ENCODE data around the gene SLC4A7.
"Not testable (repeated sequence)": the region's sequence is repeated elsewhere in the genome, so short reads cannot be mapped to it uniquely, and the experiment has no call there.

SLC4A7 gene

DNA sequence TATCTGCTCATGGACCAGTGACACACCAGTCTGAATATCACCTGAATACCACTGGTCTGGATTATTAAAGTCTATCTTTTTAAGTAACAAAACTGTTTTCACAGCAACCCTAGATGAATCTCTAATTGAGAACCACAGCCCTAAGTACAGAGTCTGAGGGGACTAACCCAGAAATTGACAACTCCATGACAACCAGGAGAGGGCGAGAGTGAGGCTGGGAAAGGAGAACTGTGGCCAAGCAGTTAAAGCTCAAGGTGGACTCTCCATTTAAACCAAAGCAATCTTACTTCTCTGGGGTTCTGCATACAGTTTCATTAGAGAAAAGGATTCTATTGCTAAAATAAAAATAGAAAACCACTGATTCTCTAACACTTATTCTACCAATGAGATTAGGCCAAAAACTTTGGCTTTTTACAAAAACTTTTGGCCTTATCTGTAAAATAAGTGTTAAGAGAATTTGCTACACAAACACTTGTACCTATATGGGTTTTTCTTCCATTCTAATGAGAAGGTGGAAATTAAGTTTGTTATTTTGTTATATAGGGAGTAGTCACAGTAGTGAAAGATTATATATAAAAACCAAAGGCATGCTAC lies 126.4 kb downstream of the SLC4A7 start:
- peak; percentile 64 to 72 (median 70) for DNase-seq

DNA sequence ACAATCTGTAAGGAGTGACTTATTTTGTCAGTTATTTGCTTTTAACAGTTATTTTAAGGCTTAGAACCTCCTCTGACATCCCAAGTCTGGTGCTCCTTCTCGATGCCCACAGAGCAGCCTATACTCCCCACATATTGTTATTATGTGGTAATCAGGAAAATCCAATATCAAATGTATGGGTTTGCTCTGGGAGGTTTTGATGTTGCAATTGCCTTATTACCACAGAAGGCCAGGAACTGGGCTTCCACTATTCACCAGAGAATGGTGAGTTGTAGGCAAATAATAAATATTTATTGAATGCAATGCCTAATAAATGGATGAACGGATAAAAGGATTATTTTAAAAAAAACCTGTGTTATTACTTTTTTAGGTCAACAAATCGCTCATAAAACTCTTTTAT lies 127.2 kb downstream of the SLC4A7 start:
- peak; percentile 12 to 33 (median 33) for DNase-seq

DNA sequence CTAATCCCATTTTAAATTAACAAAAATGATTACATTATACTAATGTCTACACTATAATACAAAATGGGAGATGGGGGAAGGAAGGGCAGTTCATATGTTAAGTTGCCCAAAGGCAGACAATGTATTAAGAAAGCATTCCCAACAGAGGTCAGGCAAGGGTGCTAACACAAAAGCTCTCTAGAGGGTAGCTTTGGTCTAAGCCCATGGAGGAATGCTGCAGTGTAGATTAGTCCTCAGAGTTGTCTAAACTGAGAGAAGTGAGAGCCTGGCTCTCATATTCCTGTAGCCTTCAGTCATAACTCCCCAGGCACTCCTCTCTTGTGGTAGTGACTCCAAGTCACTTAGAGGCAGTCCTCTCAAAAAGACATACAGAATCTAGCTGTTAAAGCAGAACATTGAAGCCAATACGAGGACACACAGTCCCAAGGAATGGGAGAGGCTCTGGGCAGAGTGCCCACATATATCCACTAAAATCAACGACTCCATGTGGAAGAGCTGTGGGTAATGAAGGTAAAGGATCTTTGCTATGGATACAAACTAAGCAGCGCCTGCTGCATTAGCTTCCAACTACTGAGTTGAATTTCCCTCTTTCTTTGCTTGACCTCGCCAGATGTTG lies 129.5 kb downstream of the SLC4A7 start:
- no peak for DNase-seq

DNA sequence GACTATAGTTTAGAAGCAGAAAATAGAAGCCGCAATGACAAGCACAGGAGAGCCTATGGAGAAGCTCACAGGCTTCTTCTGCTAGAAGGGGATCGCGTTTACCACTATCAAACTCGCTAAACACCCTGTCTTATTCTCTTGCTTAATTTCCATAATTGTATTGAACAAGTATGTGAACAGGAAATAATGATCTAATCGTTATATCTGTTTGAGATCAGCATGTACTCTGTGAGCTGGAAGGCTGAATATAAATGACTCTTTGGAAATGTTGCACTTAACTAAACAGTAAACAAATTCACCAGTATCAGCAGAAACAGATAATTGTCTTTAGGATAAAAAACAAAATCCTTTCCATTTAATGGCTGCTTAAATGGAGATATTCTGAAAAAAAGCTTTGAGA lies 130.0 kb downstream of the SLC4A7 start:
- no peak for DNase-seq

DNA sequence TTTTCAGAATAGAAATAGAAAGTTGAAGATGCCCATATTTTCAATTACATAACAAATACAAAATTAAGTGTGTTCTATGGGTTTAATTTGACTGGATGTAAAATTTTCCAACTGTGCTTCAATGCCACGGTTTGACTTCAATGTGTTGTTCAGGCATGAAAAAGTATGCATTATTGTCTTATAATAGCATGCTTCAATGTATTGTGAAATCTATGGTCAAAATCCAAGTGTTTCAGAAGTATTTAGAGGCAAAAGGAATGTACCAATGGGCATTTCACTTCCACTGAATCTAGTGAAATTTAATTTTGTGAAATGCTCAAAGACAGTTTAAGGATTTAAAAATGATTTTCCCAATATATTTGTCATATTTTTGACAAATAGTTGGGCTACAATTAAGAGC lies 131.0 kb downstream of the SLC4A7 start:
- DNase-seq = no peak

DNA sequence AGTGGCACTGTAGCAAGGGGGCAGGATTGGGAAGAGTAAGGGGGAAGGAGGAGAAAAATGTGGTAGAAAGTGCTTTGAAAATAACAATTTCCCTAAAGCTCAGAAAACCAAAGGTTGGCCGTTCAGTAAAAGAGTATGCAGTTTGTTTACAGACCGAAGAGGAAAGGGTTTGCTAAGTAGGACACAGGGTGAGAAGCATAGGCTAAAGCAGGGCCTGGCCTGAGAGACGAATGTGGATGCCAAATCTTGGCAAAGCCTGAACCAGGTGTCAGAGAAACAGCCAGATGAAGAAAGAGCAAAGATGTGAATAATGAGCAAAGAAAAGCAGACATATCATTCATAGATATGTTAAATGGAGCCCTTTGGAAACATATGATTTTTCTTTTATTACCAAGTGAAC lies 132.1 kb downstream of the SLC4A7 start:
- no peak for DNase-seq

DNA sequence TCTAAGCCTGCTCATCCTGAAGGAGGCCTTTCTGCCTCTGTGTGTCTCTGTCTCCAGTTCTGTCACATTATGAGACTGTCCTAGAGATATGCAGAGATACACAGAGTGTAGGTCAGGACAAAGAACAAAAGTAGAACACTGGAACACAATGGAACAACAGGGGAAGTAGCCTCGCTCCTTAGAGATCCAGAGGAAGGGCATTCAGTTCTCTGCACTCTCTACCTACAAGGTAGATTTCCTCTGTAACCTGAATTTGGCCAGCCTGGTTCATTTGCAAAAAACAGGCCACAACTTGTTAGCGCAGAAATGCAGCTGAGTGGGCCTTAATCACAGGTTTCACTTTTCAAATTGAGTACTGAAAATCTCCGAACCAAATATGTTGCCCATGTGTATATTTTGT lies 134.4 kb downstream of the SLC4A7 start:
- no peak for DNase-seq

DNA sequence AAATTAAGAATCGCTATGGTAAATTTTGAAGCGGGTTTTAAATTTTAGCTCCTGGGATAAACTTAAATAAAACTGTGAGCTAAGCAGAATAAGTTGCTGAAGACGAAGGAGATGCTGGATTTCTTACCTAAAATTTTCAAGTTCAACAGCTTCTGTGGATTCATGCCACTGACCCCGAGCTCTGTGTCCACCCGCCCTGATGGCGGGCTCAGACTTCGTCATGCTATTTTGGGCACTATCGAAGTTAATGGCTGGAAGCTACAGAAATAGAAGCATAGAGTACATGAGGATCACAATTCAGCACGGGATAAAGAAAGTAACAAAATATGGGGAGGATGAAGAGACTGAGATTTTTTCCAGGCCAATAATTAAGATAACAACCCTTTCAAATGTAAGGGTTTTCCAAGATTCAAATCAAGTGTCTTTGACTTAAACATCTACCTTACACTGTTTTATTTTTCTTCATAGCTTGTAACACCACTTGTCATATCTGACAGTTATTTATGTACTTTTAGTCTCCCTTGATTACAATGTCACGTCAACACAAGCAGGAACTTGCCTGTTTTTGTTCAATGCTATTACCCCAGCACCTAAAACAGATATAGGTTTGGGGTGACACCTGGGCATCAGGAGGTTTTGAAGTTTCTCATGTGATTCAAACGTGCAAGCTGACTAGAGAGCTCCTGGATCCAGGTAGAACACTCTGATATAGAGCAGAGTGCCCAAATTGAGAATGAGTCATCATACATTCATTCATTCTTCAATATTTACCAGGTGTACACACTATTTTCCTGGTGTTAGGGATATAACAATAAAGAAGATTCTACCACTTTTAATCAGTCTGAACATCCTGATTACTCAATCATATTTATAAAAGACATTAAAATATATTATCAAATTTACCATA lies 138.0 kb downstream of the SLC4A7 start:
- DNase-seq = no peak

DNA sequence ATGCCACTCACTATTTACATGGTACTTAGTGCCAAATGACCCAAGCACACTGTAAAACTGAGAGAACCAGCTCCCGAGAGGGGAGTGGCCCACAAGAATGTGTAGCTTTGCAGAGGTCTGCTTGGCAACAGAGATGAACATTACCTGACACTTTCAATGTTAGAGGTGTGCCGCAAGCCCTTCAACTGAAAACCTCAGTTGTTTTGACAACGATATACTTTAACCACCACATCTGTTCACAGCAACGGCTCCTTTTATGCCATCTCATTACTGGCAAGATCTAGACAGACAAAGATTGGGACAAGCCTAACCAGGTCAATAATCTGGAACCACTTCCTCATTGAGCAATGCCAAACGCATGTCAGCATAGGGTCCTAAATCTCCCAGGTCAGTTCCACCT lies 138.7 kb downstream of the SLC4A7 start:
- no peak for DNase-seq

DNA sequence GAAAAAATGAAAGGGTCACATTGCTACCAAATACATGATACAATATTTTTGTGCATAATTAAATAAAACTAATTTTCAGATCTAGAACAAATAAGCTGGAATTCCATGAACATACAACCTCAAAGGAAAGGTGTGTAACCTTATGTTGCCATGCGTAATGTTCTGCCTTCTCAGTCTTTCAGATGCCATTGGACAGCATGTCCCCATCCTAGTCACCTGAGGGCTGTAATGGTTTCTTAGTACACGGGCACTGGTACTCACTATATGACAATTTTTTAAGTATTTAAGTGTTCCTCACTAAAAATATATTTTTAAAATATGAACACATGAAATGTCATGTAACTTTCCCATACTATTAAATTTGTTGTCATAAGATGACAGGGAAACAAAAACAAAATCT lies 139.1 kb downstream of the SLC4A7 start:
- no peak for DNase-seq

DNA sequence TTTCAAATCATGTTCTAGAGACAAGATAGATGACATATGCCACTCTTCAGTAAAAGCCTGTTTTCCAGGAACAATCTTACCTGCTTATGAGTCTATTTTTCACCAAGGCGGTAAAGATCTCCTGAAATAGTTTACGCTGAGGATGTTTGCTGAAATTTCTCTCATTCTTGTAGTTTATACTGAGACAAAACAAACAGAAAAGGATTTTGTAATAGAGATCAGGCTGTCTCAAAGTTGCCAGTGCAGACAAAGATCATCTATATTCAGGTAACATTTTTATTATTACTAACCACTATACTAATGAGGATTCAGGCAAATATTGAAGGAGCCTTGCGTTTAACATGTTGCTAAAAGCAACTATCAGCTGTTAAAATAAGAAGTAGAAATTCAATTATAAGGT lies 140.0 kb downstream of the SLC4A7 start:
- DNase-seq = no peak

DNA sequence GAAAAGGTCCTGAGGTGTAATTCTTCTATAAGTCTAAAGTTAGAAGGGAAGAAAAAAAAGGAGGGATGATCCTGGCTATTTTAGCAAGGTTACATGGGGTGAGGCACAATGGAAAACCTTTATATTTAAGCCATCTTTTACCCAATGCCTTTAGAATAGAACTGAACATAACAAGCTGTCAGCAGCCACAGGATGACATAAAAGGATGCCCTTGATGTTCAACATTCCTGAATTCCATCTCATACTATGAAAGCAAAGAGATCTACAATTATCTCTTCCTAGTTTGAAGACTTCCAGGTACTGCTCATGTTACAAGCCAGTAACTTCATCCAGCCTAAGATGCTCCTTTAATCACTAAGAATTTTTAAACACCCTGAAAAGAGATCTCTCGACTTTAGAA lies 141.9 kb downstream of the SLC4A7 start:
- no peak for DNase-seq

DNA sequence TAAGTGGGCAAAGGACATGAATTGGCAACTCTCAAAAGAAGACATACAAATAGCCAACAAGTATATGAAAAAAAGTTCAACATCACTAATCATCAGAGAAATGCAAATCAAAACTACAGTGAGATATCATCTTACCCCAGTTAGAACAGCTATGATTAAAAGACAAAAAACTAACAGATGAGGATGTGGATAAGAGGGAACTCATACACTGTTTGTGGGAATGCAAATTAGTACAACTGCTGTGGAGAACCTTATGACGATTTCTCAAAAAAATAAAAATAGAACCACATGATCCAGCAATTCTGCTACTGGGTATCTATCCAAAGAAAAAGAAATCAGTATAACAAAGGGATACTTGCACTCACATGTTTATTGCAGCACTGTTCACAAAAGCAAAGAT lies 143.7 kb downstream of the SLC4A7 start:
- peak in 2 of 3 donors; percentile 52 to 67 for DNase-seq

DNA sequence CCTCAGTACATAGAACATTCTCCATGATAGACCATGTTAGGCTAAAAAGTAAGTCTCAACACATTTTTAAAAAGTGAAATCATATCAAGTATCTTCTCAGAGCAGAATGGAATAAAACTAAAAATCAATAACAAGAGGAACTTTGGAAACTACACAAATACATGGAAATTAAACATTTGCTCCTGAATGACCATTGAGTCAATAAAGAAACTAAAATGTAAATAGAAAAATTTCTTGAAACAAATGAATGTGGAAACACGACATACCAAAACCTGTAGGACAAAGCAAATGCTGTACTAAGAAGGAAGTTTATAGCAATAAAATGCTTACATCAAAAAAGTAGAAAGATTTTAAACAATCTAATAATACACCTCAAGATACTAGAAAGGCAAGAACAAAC lies 148.6 kb downstream of the SLC4A7 start:
- DNase-seq = no peak

DNA sequence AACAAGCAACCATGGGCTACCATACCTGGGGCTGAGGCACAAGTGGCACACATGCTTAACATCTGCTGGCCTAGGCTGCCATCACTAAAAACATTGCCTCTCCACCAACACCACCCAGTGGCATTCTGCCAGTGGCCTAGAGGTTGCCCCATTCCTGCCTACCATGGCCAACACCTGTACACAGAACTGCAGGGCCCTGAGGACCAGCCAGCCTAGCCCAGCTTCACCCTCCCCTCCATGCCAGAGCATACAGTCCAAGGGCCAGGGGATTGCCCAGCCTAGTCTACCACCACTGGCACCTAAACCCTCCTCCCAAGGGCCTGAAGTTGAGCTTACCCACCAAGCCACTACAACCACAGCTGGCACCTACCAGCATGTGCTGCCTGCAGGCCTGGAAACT lies 150.3 kb downstream of the SLC4A7 start:
- no peak for DNase-seq

DNA sequence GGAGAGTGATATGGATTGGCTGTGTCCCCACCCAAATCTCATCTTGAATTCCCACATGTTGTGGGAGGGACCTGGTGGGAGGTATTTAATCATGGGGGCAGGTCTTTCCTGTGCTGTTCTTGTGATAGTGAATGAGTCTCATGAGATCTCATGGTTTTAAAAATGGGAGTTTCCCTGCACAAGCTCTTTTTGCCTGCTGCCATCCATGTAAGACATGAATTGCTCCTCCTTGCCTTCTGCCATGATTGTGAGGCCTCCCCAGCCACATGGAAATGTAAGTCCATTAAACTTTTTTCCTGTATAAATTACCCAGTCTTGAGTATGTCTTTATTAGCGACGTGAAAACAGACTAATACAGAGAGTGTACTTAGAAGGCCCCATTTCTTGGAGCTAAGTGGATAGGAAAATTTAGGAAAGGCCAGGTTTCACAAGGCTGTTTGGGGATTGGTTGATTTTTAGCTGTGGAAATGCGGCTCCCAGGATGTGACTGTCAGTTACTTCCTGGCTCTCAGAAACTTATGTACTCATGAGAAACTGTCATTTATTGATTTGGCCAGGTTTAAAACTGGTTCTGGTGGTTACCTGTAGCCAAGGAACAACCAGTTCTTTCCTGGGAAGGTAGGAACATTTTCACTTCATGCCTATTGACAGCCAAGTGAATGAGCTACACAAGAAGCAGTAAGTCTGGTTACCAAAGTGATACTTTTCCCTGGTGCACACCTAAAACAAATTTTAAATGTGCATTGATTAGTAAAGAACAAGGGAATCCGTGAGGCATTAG lies 155.0 kb downstream of the SLC4A7 start:
- not testable (repeated sequence) for DNase-seq

DNA sequence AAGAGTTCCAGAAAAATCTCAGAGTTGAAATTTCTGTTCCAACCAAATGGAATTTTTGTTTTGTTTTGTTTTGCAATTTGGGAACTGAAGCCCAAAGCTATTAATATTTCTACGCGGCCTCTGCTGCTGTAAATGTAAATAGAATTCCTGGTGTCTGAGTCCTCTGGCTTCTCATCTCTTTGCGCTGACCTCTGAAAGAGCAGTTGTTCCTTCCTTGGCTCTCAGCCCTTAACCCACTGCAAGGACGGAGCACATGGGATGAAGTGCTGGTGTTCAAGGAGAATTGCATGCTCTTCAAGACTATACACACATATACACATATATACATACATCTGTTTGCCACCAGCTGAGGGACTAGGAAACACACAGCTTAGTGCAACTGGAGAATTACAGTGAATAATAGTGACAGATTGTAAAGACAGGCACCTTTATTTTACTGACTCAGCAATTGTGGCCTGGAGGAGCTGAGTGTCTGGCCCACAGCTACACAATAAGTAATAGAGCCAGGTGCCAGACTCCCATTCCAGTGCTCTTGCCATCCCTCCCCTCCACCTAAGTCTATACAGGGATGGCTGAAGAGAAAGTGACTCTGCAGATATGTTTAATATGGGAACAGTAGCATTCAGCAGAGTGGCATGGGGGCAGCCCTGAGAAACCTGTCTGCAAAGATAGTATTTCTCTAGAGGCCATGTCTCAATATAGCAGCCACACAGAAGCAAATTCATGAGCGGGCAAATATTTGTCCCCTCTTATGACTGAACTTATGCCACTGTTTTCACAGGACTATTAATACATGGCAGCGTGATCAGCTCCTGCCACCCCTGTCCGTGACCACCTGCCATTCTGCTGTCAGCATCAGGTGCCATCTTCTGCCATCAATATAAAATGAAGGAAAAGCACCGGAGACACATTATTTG lies 157.3 kb downstream of the SLC4A7 start:
- no peak for DNase-seq

DNA sequence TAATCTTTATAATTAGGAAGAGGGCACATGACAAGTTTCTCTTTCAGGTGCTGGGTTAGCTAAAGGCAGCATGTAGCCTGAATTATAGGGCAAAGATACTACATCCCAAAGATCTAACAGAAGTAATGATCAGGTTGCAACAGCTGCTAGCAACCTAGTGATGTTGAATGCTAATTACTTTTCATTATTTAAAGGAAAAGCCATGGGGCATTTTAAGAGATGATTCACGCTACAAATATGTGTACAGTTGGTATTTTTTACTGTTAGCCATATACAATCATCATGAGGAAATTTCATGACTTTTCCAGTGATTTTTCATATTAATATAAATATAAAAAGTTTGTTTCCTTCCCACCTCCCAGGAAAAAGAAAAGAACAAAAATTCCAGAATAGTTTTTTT lies 158.0 kb downstream of the SLC4A7 start:
- DNase-seq = no peak

DNA sequence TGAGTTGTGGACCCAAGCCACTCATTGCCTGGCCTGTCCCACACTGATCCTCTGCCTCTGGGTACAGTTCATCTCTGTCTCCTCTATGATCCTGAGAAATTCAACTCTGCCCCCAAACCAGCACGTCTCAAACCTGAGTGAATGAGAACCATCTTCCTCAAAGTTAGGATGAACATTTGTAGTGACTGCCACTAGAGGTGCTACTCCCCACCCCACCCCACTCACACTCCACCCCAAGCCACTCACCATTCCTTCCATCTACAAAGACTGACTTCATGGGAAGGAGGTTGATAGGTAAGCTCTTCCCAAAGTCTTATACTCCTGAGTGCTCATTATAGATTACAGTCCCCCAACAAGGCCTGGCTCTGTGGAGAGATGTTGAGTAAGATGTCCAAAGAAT lies 158.8 kb downstream of the SLC4A7 start:
- no peak for DNase-seq

DNA sequence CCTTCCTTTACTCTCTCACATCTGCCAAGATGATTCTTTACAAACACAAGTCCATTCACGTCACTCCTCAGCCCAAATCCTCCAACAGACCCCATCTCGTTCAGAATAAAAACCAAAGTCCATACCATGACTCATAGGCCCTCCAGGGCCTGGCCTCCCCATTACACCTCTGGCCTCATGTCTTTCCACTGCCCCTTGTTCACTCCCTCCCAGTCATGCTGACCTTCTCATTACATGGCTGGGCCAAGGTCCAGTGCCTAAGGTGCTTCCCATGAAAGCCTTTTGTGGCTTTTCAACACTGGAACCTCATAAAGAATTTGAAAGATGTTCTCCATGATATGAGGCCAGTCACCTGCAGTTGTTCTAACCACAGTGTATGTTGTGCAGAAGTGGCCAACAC lies 159.5 kb downstream of the SLC4A7 start:
- DNase-seq = no peak

DNA sequence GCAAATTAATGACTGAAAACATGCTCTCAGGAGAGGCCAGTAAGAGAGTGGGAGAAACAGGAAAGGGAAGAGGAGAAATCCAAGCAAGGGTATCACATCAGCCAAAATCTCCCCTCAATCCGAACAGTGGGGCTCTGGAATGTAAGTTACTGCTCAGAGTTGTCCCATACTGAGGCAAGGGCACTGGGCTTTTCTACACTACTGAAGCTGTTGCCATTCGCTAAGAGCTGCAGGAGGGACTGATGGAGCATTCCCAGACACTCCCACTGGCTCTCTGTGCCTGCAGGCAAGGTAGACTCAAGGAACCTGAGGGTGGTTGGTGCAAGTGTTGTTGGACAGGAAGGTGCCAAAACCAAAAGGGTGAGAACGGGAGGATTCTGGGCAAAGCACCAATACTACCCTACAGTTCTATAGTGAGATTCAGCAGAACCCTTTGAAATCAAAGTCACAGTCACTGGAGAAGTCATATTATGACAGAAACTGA lies 161.1 kb downstream of the SLC4A7 start:
- no peak for DNase-seq

All from suppressor macrophage treated with lipopolysaccharide for 1 hour (primary cell).